ENCODE results near the gene LRFN2.

The LRFN2 gene

GRCh38 chr6:40432982-40433381 lies 154.2 kb downstream of the LRFN2 start:
- in situ Hi-C loops (cut with MboI; ENCODE audit: low pct_unique_long_range_greater_than_20kb, low sequenced_read_pairs, unreplicated experiment), result no loop called here
- DNase-seq (ENCODE audit: low spot score), result no peak
- no peak for TF ChIP-seq CTCF (IDR thresholded peaks at IDR 0.05; ENCODE audit: extremely low read depth, insufficient read depth, missing control alignments)

- TF ChIP-seq CTCF (IDR thresholded peaks at IDR 0.05; ENCODE audit: extremely low read depth, insufficient read depth, missing control alignments), result no peak
- in situ Hi-C loops (cut with MboI; ENCODE audit: low pct_unique_long_range_greater_than_20kb, low sequenced_read_pairs, unreplicated experiment), result no loop called here
- DNase-seq (ENCODE audit: low spot score), result no peak
Measured at GRCh38 chr6:40431706-40432105, 155.5 kb downstream of the LRFN2 start.

- TF ChIP-seq CTCF (IDR thresholded peaks at IDR 0.05; ENCODE audit: extremely low read depth, insufficient read depth, missing control alignments), result no peak
- in situ Hi-C loops (cut with MboI; ENCODE audit: low pct_unique_long_range_greater_than_20kb, low sequenced_read_pairs, unreplicated experiment), result no loop called here
- DNase-seq (ENCODE audit: low spot score), result no peak
Measured at GRCh38 chr6:40427196-40427595, 160.0 kb downstream of the LRFN2 start.

GRCh38 chr6:40426346-40427066 lies 160.7 kb downstream of the LRFN2 start:
- no peak for TF ChIP-seq CTCF (IDR thresholded peaks at IDR 0.05; ENCODE audit: extremely low read depth, insufficient read depth, missing control alignments)
- in situ Hi-C loops (cut with MboI; ENCODE audit: low pct_unique_long_range_greater_than_20kb, low sequenced_read_pairs, unreplicated experiment), result no loop called here
- DNase-seq (ENCODE audit: low spot score), result no peak

- in situ Hi-C loops (cut with MboI; ENCODE audit: low pct_unique_long_range_greater_than_20kb, low sequenced_read_pairs, unreplicated experiment), result no loop called here
- DNase-seq (ENCODE audit: low spot score), result no peak
Measured at GRCh38 chr6:40425192-40425919, 161.8 kb downstream of the LRFN2 start.

GRCh38 chr6:40422046-40422445 lies 165.1 kb downstream of the LRFN2 start:
- no peak for TF ChIP-seq CTCF (IDR thresholded peaks at IDR 0.05; ENCODE audit: extremely low read depth, insufficient read depth, missing control alignments)
- no peak for DNase-seq (ENCODE audit: low spot score)
- in situ Hi-C loops (cut with MboI; ENCODE audit: low pct_unique_long_range_greater_than_20kb, low sequenced_read_pairs, unreplicated experiment), result no loop called here

More at GRCh38 chr6:40425192-40425919, 161.8 kb downstream of the LRFN2 start:
- no peak for TF ChIP-seq CTCF (IDR thresholded peaks at IDR 0.05; ENCODE audit: extremely low read depth, insufficient read depth, missing control alignments)

Measured in GM13977 (cell line).